Fibroblast of pulmonary artery (primary cell): Measurements from ENCODE around the gene C1orf198.
A peak's percentile ranks its signal among the peaks of the same experiment; 100 is the strongest.

Experiments
- DNase-seq: peaks from one replicate; pipeline ENCODE4 v3.0.0-alpha.2; 2010; ENCODE audit warnings: low read depth
- H3K4me3 ChIP-seq: replicated peaks from 2 replicates; pipeline ENCODE4 v1.5.1; 2011; ENCODE audit warnings: low read depth, mild to moderate bottlenecking, control low read depth, low read length, moderate library complexity
- CTCF ChIP-seq: IDR thresholded peaks from 2 replicates; pipeline ENCODE4 v1.5.1; 2011; ENCODE audit warnings: mild to moderate bottlenecking, control low read depth, low read length, inconsistent platforms; ENCODE audit errors: missing control alignments

The C1orf198 gene

GRCh38 chr1:230868736-230869385 is 540 bp upstream of the C1orf198 start:
- H3K4me3 ChIP-seq: peak overlapping the region; percentile 79
- TF ChIP-seq CTCF: no peak
- DNase-seq: peak; percentile 39

GRCh38 chr1:230867101-230867902 is 1.0 kb downstream of the C1orf198 start:
- H3K4me3 ChIP-seq: peak overlapping the region; percentile 79
- no peak for DNase-seq
- no peak for TF ChIP-seq CTCF

- H3K4me3 ChIP-seq: peak overlapping the region; percentile 79
- TF ChIP-seq CTCF: no peak
- DNase-seq: no peak
These were observed 1.9 kb downstream of the C1orf198 start for GRCh38 chr1:230866171-230867070.

GRCh38 chr1:230865062-230865817 is 3.1 kb downstream of the C1orf198 start:
- H3K4me3 ChIP-seq: no peak overlapping the region
- no peak for DNase-seq
- TF ChIP-seq CTCF: no peak

- no peak for DNase-seq
- TF ChIP-seq CTCF: no peak
- H3K4me3 ChIP-seq: no peak overlapping the region
These were observed 3.9 kb downstream of the C1orf198 start for GRCh38 chr1:230864441-230864840.

GRCh38 chr1:230863449-230863848 is 4.9 kb downstream of the C1orf198 start:
- H3K4me3 ChIP-seq: no peak overlapping the region
- no peak for DNase-seq
- no peak for TF ChIP-seq CTCF
